NCI-H1930 (cell line): ENCODE measurements around the gene LIMK1.
"Not testable (repeated sequence)": the region's sequence is repeated elsewhere in the genome, so short reads cannot be mapped to it uniquely, and the experiment has no call there.

ENCODE experiments used
- DNase-seq, 2 experiments: peaks; one replicate each; lab custom pipeline; 2025; lab: John Stamatoyannopoulos, UW

Gene LIMK1

DNA sequence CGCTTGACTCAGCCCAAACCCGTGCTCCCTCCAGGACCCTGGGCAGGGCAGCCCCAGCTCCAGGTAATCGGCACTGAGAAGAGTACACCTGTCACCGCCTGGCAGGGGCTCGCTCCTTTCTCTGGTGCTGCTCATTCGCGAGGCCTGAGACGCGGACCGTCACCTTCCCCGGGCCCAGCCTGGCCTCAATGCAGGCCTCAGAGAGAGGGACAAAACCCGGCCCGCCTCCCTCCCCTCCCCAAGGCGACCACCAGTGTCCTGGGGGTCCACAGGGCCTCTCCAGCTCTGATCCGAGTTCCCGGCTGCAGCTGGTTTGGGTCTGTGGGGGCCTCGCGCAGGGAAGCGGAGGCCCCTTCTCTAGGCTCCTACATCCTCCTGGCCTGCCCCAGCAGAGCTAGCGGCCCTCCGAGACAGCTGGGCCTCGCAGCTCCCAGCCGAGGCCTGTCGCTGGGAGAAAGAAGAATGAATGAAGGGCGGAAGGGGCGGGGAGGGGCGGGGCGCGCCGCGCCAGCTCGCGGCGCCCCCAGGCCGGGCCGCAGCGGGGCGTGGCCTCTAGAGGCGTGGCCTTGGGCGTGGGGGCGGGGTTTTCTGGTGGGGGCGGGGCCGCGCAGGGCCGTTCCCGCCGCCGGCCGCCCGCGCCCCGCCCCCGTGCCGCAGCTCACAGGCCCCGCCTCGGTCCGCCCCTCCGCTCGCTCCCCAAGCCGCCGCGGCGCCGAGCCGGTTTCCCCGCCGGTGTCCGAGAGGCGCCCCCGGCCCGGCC is at the start of gene LIMK1:
LIMK1 (plus strand) TSS at position 688 of the 760 bp plus-strand sequence. CDS start 187 bp downstream, outside the sequence.
- DNase-seq: peak; percentile 74 to 81

DNA sequence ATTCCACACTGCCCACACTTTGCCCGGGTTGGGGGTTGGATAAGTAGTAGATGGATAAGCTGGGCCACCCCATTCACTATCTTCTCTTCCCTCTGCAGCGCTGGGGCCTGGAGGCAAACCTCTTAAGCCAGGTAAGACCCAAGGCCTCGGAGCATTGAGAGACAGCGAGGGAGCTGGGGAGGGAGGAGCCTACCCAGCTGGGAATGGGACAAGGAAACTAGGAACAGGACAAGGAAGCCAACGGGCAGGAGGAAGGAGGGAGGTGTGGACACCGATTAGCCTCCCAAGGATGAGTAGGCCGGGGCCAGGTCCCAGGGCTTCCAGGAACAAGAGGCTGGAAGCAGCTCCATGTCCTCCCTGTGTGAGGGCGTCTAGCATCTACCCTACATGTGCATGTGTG is 46.0 kb upstream of the LIMK1 start:
- no peak for DNase-seq

DNA sequence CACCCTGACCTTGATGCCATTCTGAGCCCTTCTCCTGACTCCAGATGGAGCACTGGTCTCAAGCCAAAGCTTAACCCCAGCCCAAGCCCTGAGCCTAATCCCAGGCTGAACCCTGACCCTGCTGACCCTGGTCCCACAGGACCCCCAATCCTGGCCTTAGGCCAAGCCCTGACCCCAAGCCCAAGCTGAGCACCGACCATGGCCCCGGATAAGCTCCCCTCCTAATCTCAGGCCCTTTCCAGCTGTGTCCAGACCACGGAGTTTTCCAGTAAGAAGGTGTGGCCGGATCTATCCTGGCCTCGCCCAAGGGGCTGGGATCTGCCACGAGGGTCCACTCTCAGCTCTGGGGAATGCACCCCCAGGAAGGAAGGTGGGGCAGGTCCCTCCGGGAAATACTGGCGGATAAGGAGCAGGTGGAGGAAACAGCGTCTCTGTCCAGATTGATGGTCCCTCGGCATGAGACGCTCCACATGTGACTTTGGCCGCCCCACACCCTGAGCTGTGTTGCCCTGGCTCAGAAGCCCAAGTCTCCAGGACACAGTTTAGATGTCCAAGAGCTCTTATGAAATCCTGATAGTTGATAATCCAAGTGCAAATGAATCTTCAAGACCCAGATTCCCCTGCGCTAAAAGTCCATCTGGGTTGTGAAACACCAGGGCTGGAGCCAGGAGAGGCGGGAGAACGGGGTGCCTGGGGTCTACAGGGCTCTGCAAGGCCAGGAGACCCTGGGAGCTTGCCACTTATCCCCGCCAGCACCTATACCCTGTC is 45.2 kb upstream of the LIMK1 start:
- DNase-seq: no peak

DNA sequence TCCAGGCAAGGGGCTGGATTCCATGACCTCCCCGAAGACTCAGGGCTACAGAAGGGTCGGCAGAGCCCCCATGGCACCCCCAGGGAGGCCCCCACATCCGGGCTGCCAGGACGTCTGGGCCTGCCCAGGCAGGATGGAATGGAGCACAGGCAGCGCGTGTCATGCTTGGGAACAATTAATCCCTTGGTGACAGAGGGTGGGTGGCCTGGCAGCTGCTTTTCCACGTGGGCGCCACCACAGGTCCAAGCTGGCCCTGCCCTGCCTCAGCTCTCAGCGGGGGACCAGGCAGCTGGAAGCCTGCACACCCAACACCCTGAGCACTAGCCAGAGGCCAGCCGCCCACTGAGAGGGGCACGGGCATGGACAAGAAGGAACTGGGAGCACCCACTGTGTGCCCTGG is 44.3 kb upstream of the LIMK1 start:
- DNase-seq: no peak

GRCh38 chr7:74040101-74040790 is 43.4 kb upstream of the LIMK1 start:
- DNase-seq: no peak

GRCh38 chr7:74040791-74041520 is 42.6 kb upstream of the LIMK1 start:
- no peak for DNase-seq

GRCh38 chr7:74042746-74043522 is 40.7 kb upstream of the LIMK1 start:
- DNase-seq: no peak

DNA sequence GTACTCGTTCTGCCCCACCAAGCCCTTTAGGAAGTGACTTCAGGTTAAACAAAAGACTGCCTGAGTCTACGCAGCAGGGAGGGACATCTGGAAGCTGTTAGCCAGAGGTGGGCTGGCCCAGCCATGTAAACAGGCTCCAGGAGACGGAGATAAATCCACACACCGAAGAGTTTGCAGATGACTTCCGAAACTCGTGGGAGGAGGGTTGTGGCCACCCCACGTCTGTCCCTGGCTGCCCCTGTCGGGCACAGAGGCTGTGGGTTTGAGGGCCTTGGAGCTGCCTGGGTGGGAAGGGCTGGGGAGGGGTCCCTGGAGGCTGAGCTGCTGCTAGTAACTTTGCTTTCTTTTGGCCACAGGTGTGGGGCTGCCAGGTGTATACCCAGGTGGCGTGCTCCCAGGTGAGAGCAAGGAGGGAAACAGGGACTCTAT is 40.1 kb upstream of the LIMK1 start:
- no peak for DNase-seq

DNA sequence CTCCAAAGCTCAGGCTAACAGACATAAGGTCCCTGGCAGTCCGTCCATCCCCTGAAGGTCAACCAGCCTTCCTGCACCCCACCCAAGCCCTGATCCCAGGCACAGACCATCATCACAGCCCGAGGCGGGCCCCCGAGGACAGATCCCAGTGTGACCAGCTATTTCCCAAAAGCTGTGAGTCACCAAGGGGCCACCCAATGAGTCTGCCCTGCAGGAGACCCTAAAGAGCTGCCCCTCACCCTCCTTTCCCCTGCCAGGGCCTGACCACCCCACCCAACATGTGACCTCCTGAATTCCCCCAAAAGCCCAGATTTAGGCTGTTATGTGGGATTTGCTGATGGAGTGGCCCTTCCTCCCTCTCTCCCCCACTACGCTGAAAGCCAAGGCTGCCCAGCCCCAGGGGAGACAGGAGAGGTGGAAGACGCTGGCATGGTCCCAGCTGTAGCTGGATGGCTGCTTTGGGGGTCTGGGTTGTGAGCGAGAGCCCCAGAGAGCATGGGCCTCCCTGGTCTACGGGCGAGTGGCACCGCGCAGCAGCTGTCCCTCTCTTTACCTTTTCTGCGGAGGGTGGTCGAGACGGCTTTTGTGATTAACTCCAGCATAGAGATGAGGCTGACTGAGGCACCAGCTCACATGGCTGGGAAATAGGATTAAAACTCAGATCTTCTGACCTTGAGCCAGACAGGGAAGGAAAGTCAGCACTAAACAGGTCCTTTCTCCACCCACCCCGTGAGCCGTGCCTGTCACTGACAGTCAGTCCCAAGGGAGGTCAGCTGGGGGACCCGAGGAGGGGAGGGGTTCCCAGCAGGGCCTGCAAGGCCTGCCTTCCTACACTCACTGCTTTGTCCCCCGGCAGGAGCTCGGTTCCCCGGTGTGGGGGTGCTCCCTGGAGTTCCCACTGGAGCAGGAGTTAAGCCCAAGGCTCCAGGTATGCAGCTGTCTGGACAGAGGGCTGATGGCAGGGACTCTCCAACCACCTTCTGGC is 38.9 kb upstream of the LIMK1 start:
- DNase-seq: no peak

DNA sequence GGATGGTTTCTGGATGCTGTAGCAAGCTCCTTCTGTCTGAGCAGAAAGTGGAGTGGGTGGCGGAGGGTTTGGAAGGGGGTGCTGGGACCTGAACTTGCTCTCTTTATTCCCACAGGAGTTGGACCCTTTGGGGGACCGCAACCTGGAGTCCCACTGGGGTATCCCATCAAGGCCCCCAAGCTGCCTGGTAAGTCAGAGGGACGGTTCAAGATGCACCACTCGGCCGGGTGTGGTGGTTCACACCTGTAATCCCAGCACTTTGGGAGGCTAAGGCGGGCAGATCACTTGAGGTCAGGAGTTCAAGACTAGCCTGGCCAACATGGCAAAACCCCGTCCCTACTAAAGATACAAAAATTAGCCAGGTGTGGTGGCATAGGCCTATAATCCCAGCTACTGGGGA is 37.0 kb upstream of the LIMK1 start:
- DNase-seq: not testable (repeated sequence)

DNA sequence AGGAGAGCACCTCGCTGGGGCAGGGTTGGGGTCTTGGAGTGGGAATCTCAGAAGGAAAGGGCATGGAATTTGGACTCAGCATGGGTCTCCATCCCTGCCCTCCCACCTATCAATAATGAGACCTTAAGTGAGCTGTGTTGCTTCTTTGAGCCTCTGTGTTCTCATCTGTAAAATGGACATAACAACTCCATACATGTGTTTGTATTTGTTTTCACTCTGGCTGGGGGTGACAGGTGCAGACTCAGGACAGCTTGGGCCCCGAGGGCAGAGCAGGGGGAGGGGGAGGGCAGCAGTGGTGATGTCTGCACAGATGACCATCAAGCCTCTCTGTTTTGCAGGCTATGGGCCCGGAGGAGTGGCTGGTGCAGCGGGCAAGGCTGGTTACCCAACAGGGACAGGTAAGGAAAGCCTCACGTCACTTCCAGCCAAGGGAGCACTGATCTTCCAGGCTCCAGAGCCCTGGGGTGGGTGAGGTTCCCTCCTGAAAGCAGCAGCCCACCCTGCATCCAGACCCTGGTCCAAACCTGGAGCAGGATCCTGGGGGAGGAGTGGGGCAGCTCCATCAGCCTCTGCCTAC is 35.7 kb upstream of the LIMK1 start:
- no peak for DNase-seq

GRCh38 chr7:74048999-74049599 is 34.5 kb upstream of the LIMK1 start:
- DNase-seq: no peak

DNA sequence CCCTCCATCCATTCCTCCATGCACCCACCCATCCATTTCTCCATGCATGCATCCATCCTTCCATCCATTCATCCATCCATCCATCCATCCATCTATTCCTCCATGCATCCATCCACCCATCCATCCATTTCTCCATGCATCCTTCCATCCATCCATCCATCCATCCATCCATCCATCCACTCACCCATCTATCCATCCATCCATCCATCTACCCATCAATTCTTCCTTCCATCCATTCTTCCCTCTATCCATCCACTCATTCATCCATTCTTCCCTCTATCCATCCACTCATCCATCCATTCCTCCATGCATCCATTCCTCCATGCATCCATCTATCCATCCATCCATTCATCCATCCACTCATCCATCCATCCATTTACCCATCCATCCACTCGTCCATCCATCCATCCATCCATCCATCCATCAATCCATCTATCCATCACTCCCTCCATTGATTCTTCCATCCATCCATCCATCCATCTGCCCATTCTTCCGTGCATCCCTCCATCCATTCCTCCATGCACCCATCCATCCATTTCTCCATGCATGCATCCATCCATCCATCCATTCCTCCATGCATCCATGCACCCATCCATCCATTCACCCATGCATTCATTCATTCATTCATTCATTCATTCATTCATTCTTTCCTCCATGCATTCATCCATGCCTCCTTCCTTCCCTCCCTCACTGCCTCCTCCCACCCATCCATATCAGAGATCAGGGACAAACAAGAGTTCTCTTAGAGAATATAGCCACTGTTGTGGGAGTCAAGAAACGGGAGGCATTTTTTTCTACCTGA is 33.4 kb upstream of the LIMK1 start:
- no peak for DNase-seq

DNA sequence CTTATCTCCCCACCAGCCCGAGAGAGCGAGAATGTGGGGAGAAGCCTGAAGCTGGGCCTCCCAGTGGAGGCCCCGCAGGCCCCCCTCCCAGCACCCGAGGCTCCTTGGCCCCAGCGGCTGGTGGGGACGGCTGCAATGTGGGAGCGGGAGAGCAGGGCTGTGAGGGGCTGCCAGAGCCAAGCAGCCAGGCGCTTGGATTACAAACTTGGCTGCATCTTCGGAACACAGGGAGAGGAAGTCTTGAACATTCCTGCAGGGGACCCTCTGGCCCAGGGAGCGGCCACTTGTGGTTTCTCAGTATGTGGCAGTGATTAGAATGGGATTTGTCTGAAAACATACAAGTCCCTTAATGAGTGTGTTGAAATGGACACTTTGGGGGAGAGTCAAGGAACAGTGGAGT is 32.4 kb upstream of the LIMK1 start:
- DNase-seq: no peak

GRCh38 chr7:74051629-74052410 is 31.8 kb upstream of the LIMK1 start:
- peak in 1 of 2 experiments; percentile 51 for DNase-seq

- no peak for DNase-seq
Observed at GRCh38 chr7:74052628-74053027, 31.0 kb upstream of the LIMK1 start.

DNA sequence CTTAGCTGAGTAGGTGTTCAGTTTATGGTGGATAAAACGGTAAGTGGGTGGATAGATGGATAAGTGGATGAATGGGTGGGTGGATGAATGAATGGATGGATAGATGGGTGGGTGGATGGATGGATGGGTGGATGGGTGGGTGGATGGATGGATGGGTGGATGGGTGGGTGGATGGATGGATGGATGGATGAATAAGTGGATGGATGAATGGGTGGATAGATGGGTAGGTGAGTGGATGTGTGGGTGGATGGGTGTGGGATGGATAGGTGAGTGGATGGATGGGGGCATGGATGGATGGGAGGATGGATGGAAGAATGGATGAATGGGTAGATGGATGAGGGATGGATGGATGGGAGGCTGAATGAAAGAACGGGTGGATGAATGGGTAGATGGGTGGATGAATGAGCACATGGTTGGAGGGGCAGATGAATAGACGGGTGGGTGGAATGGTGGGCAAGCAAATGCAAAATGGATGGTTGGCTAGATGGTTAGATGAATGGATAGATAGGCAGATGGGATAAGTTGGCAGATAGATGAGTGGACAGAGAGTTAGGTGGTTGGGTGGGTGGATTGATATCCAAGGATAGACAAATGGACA is 29.9 kb upstream of the LIMK1 start:
- no peak for DNase-seq
